SHP77 treated with DMSO at 0.1 percent for 48 hours (cell line): Measurements from ENCODE around the gene PLEKHA5.
"Not testable (repeated sequence)": the region's sequence is repeated elsewhere in the genome, so short reads cannot be mapped to it uniquely, and the experiment has no call there.

ENCODE experiments used
- DNase-seq: peaks from one replicate; lab custom pipeline; 2025; lab: John Stamatoyannopoulos, UW

The PLEKHA5 gene

DNA sequence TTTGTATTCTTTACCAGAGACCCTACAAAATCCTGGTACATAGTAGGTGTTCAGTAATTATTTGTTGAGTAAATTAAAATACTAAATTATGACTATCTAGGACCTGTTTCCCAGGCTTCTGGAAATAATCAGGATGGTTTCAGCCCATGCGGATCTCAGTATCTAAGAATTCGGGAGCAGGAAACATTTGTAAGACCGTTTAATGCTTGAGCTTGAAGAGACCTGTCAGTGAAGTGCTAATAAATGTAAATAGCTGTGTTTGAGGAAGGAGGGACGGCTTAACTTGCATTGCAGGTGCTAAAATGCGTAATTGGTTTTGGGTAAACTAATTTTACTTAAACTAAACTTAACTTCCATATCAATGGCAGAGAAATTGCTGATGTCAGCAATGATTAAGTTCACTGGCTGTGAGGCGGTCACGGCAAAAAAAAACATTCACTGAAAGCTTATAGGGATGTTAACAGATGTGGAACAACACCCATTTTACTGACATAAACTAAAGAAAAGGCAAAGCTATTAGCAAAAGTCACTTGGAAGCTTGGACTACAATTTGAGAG, 281.2 kb downstream of the PLEKHA5 start:
- no peak for DNase-seq

DNA sequence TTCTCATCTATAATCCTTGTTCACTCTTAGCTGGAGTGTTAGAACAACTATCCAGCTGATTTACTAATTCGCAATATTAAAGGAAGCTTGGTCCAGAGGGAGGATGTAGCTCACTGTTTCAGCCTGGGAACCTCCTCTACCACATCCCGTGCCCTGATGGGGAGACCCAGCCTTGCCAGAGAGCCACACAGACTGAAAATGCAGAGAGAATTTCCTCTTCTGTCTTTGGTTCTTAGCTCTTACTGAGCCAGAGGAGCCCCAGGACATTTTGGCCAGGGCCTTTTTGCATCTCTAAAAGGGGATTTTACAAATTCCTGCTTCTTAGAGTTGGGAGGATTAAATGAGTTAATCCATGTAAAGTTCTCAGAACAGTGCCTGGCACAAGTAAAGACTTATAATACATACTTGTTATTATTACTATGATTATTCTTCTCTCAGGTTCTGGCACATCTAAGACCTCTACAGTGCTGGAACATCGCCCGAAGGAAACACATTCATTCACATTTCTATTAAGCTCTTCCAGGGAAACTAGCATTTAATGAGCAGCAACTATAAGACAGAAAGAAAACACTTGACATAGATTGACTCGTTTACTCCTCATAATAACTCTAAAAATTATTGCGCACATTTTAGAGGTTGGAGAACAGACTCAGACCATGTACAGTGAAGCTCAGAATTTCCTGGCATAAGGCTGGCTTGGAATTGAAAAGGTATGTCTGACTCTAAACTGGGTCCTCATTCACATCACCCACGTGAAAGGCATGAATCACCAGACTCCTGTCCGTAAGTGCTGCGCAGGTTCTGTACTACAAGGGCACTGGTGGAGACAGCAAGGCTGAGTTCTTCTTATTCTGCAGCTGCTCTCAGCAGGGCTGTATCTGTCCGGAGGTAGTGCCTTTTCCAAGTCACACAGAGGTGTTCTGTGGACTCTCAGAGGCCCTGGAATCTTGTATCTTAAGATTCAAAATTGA, 282.0 kb downstream of the PLEKHA5 start:
- DNase-seq: no peak

DNA sequence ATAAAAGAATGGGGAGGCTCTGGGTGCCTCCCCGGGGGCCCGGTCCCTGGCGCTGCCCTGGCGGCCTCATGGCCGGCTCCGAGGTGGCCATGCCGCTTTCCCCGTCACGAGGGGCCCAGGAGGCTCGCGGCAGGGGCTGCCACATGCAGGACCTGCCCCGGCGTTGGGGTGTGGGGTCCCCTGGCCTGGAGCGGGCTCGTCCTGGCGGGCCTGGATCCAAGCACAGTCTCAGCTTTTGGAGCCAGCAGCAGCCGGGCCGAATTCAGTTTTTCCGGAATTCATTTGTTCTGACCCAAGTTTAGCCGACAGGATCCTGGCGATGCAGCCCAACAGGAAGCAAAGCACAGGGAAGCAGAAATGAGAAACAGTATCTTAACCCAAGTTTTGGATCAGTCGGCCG, 283.3 kb downstream of the PLEKHA5 start:
- DNase-seq: no peak

DNA sequence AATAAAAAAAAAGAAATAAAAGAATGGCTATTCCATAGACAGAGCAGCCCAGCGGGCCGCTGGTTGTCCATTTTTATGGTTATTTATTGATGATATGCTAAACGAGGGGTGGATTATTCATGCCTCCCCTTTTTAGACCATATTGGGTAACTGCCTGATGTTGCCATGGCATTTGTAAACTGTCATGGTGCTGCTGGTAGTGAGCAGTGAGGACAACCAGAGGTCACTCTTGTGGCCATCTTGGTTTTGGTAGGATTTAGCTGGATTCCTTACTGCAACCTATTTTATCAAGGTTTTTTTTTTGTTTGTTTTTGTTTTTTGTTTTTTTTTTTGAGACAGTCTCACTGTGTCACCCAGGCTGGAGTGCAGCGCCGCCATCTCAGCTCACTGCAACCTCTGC, 284.0 kb downstream of the PLEKHA5 start:
- DNase-seq: not testable (repeated sequence)

DNA sequence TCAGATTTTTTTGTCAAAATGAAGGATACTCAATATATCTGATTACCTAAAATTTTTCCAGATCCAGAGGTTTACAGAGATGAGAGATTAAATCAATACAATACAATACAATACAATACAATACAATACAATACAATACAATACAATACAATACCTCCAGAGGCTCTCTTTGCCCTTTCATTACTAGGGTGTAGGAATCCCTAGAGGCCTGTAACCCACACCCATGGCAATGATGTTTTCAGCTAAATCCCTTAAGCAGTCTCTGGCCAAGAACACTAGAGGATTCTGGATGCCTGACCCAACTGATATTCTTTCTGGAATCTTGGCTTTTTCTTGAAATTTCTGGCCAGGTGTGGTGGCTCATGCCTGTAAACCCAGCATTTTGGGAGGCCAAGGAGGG, 286.0 kb downstream of the PLEKHA5 start:
- DNase-seq: no peak

DNA sequence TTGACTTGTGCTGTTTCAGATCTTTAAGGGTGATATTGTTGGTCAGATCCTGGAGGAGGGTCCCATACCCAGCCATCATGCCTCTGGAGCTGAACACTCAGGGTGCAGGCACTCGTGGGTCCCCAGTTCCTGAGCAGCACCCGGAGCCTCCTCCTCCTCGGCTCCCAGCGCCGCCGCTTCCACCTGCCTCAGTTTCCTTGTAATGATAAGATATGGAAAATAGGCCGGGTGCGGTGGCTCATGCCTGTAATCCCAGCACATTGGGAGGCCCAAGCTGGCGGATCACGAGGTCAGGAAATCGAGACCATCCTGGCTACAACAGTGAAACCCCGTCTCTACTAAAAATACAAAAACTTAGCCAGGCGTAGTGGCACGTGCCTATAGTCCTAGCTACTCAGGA, 289.6 kb downstream of the PLEKHA5 start:
- DNase-seq: no peak

DNA sequence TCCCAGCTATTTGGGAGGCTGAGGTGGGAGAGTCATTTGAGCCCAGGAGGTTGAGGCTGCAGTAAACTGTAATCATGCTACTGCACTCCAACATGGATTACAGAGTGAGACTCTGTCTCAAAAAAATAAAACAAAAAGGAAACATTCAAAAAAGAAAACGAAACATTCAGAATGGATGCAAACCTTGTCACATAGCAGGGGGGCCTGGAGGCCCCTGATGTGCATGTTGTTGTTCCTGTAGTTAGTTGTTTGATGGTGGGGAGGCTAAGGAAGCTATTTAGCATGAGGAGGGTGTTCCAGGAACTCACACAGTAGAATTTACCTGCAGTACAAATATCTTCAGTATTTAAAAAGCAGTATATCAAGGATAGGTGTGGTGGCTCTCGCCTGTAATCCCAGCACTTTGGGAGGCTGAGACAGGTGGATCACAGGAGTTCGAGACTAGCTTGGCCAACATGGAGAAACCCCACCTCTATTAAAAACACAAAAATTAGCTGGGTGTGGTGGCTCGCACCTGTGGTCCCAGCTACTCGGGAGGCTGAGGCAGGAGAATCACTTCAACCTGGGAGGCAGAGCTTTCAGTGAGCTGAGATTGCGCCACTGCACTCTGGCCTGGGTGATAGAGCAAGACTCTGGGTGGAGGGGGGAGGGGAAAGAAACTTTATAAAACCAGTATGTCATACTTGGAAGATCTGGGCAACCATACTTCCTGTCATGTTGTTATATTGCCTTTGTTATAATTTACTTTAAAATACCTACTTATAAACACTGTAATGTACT, 292.2 kb downstream of the PLEKHA5 start:
- DNase-seq: no peak

DNA sequence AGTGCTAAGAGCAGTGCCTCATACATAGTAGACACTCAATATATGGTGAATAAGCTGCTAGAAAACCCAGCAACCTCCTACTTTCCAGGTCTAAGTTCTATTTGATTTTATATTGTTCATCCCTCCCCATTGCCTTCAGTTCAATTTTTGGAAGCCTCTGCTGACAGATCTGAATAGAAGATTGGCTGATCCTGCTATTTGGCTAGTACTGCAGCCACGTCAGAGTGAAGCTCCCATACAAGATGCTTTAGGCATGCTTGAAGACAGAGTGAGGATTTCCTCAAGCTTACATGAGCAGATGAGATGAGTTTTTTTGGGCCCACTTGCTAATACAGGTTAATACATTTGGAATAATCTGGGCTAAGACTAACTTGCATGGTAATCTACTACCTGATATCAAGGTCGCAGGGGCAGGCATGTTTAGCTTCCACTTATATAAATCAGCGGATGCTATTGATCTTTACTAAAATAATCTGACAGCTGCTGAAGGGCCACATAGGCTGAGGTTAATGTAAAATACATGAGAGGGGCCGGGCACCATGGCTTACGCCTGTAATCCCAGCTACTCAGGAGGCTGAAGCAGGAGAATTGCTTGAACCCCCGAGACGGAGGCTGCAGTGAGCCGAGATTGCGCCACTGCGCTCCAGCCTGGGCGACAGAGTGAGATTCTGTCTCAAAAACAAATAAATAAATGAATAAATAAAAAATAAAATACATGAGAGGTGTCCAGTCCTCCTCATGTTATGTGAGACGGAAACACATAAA, 293.8 kb downstream of the PLEKHA5 start:
- DNase-seq: no peak
